HepG2 (cell line): Measurements from ENCODE around the gene NIT2. TPM values are rescaled to one million over a fixed set of nuclear protein-coding genes. Genes with fewer than 3 reads are reported as not detected.

Source experiments
- ATF7 ChIP-seq, 2 experiments: fragments of 450-650 bp in 1 of 2; sonication (generic) in 1 of 2; formaldehyde crosslinking in 1 of 2; IDR thresholded peaks; 2 replicates each; pipeline versions ENCODE4 v1.4.0 to v1.6.1; 2016 to 2020; ENCODE audit warnings: antibody characterized with exemption in 1 of 2, mild to moderate bottlenecking in 1 of 2, missing genetic modification reagents in 1 of 2
- HDAC2 ChIP-seq: sonication (generic); formaldehyde crosslinking; IDR thresholded peaks from 2 replicates; pipeline ENCODE4 v1.4.0; 2020; ENCODE audit warnings: missing genetic modification reagents
- JUNB ChIP-seq: sonication (generic); formaldehyde crosslinking; IDR thresholded peaks from 2 replicates; pipeline ENCODE4 v1.8.0; 2022; ENCODE audit warnings: missing genetic modification reagents, mild to moderate bottlenecking, borderline replicate concordance
- KMT2A ChIP-seq: sonication (generic); formaldehyde crosslinking; IDR thresholded peaks from 2 replicates; pipeline ENCODE4 v1.4.0; 2020; ENCODE audit warnings: missing genetic modification reagents
- MEIS1 ChIP-seq: sonication (generic); formaldehyde crosslinking; IDR thresholded peaks from 2 replicates; pipeline ENCODE4 v1.9.0; 2021; ENCODE audit warnings: mild to moderate bottlenecking, missing genetic modification reagents, moderate library complexity, borderline replicate concordance
- MIXL1 ChIP-seq: IDR thresholded peaks from 2 replicates; pipeline ENCODE4 v1.6.1; 2016
- PAX8 ChIP-seq: sonication (generic); formaldehyde crosslinking; IDR thresholded peaks from 2 replicates; pipeline ENCODE4 v1.8.0; 2022; ENCODE audit warnings: mild to moderate bottlenecking, missing genetic modification reagents, borderline replicate concordance
- SETDB1 ChIP-seq: sonication (generic); formaldehyde crosslinking; IDR thresholded peaks from 2 replicates; pipeline ENCODE4 v1.5.1; 2020; ENCODE audit warnings: missing genetic modification reagents, mild to moderate bottlenecking, borderline replicate concordance
- SSRP1 ChIP-seq: IDR thresholded peaks from 2 replicates; pipeline ENCODE4 v1.6.1; 2016; ENCODE audit warnings: control low read depth
- U2AF1 ChIP-seq: fragments of 200-400 bp; formaldehyde crosslinking; optimal IDR thresholded peaks from 2 replicates; pipeline ENCODE3; 2017; ENCODE audit warnings: mild to moderate bottlenecking, low read depth, low read length
- ZC3H4 ChIP-seq: sonication (generic); formaldehyde crosslinking; IDR thresholded peaks from 2 replicates; pipeline ENCODE4 v1.4.0; 2020; ENCODE audit warnings: missing genetic modification reagents, borderline replicate concordance
- ZFP36L2 ChIP-seq: sonication (generic); formaldehyde crosslinking; IDR thresholded peaks from 2 replicates; pipeline ENCODE4 v1.4.0; 2020; ENCODE audit warnings: missing genetic modification reagents
- ZKSCAN1 ChIP-seq: fragments of 150-350 bp; IDR thresholded peaks from 2 replicates; pipeline ENCODE4 v1.6.1; 2014; ENCODE audit warnings: low read length
- ZNF12 ChIP-seq: sonication (generic); formaldehyde crosslinking; IDR thresholded peaks from 2 replicates; pipeline ENCODE4 v1.5.0; 2020; ENCODE audit warnings: missing genetic modification reagents
- ZNF20 ChIP-seq: sonication (generic); formaldehyde crosslinking; IDR thresholded peaks from 2 replicates; pipeline ENCODE4 v1.4.0; 2020; ENCODE audit warnings: mild to moderate bottlenecking, moderate library complexity, missing genetic modification reagents
- ZNF460 ChIP-seq: sonication (generic); formaldehyde crosslinking; IDR thresholded peaks from 2 replicates; pipeline ENCODE4 v1.5.1; 2020; ENCODE audit warnings: missing genetic modification reagents, mild to moderate bottlenecking, borderline replicate concordance
- ZNF496 ChIP-seq: sonication (generic); formaldehyde crosslinking; IDR thresholded peaks from 2 replicates; pipeline ENCODE4 v1.8.1; 2023; ENCODE audit warnings: mild to moderate bottlenecking, moderate library complexity, missing genetic modification reagents; ENCODE audit not compliant: insufficient replicate concordance
- ZNF549 ChIP-seq: sonication (generic); formaldehyde crosslinking; IDR thresholded peaks from 2 replicates; pipeline ENCODE4 v1.5.0; 2020; ENCODE audit warnings: missing genetic modification reagents
- ZNF598 ChIP-seq: sonication (generic); formaldehyde crosslinking; IDR thresholded peaks from 2 replicates; pipeline ENCODE4 v1.5.1; 2020; ENCODE audit warnings: mild to moderate bottlenecking, missing genetic modification reagents, borderline replicate concordance
- ZNF776 ChIP-seq: sonication (generic); formaldehyde crosslinking; IDR thresholded peaks from 2 replicates; pipeline ENCODE4 v1.4.0; 2020; ENCODE audit warnings: mild to moderate bottlenecking, missing genetic modification reagents
- polyA plus RNA-seq, 8 experiments: library from polyadenylated mRNA; depleted of rRNA in 3 of 8; stranded (reverse) in 7 of 8; unstranded in 1 of 8; fragments of >200 nt; fragmentation: Illumina TruSeq in 4 of 8; extraction: Trizol in 4 of 8; gene quantifications; 2 replicates each; pipeline versions ENCODE4 v1.2.1 to v1.2.3, GENCODE V29; 2011 to 2016; ENCODE audit warnings: low read depth in 4 of 8, missing spikeins in 1 of 8, mixed read lengths in 1 of 8; ENCODE audit not compliant: insufficient read depth in 1 of 8
- total RNA-seq, 5 experiments: library from RNA; depleted of rRNA; stranded (reverse); fragments of >200 nt; fragmentation: Illumina TruSeq; extraction: Trizol; gene quantifications; 2 replicates each; pipeline ENCODE4 v1.2.3, GENCODE V29; 2016; ENCODE audit warnings: low read depth in 1 of 5
- TF ChIP-seq, protein P1 (sequence below): sonication (generic); formaldehyde crosslinking; IDR thresholded peaks from 2 replicates; pipeline ENCODE4 v1.5.0; 2020; ENCODE audit warnings: mild to moderate bottlenecking, missing genetic modification reagents, borderline replicate concordance
- TF ChIP-seq, protein P2 (sequence below): IDR thresholded peaks from 2 replicates; pipeline ENCODE4 v1.6.1; 2016; ENCODE audit warnings: mild to moderate bottlenecking, missing biosample characterization, missing genetic modification reagents
- TF ChIP-seq, protein P3 (sequence below): IDR thresholded peaks from 2 replicates; pipeline ENCODE4 v1.6.1; 2012; ENCODE audit warnings: low read depth, low read length, improper control_type of control experiment
- TF ChIP-seq, protein P4 (sequence below): sonication (generic); formaldehyde crosslinking; IDR thresholded peaks from 2 replicates; pipeline ENCODE4 v1.8.1; 2023; ENCODE audit warnings: mild to moderate bottlenecking, missing genetic modification reagents

The NIT2 gene
- total and polyA plus RNA-seq, 2 of the 13 experiments (the other 11 are each of a cell fraction or from before 2014, with no cell fraction given), result 43.4 to 49.1 TPM

DNA sequence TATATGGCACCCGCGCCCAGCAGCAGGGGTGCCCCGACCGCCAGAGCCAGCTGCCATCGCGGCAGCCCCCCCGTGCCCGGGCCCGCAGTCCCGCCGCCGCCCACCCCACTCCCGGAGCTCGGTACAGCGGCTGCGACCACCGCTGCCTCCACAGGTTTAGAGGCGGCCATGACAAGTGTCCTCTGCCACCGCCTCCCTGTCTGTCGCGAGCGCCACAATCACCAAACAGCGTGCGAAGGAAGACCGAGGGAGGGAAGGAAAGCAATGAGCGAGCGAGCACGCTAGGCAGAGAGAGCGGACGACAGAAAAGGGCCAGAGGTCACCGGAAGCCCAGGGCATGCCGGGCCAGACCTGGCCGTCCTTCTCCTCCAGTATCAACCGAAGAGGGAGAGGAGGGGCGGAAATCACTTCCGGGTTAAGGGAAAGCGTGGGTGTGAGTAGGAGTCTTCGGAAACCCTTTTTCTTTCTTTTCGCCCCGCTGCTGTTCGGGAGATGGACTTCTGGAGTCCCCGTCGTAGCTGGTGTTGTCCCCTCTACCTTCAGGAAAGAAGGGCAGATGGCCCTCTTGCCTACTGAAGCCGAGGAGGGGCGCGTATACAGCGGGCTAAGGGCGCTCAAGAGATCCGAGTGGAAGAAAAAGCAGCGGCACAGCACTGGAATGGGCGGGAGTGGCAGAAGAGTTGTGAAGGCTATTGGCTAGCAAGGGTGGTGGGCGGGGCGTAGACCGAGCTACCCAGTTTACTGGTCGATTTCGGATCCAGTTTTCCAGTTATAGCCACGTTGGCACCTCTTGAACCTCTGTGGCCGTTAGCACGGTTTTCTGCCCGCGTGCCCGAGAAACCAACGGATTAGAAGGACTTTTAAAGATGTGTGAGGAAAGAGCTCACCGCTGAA, 66.5 kb downstream of the NIT2 start, which contains the start of the genes LNP1 and TOMM70 (continued):
- TF ChIP-seq, protein P1, sequence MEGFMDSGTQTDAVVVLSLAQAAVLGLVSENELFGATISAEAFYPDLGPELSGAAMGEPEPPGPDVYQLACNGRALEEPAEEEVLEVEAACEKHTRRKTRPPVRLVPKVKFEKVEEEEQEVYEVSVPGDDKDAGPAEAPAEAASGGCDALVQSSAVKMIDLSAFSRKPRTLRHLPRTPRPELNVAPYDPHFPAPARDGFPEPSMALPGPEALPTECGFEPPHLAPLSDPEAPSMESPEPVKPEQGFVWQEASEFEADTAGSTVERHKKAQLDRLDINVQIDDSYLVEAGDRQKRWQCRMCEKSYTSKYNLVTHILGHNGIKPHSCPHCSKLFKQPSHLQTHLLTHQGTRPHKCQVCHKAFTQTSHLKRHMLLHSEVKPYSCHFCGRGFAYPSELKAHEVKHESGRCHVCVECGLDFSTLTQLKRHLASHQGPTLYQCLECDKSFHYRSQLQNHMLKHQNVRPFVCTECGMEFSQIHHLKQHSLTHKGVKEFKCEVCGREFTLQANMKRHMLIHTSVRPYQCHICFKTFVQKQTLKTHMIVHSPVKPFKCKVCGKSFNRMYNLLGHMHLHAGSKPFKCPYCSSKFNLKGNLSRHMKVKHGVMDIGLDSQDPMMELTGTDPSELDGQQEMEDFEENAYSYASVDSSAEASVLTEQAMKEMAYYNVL (CRISPR knock-in tag), result peak; percentile 85
- TF ChIP-seq MEIS1 (no peak), ATF7 (IDR thresholded peaks at IDR 0.05) (no peak), ATF7 (CRISPR knock-in tag; IDR thresholded peaks at IDR 0.05) (peak; percentile 63; the same call in 1 of the 2 replicates), MIXL1 (CRISPR knock-in tag) (peak; percentile 42), HDAC2 (peak; percentile 36), ZNF20 (CRISPR knock-in tag) (no peak), ZC3H4 (CRISPR knock-in tag) (no peak), PAX8 (CRISPR knock-in tag) (0 out of 2 replicates have a peak, but pooled peaks have one; percentile 53), KMT2A (peak; percentile 96), SETDB1 (CRISPR knock-in tag) (no peak), ZNF460 (no peak), ZNF496 (no peak), ZKSCAN1 (no peak), ZNF12 (CRISPR knock-in tag) (0 out of 2 replicates have a peak, but pooled peaks have one; percentile 25), U2AF1 (peak; percentile 83), ZFP36L2 (no peak), ZNF549 (no peak), ZNF598 (no peak), ZNF776 (CRISPR knock-in tag) (peak; percentile 46; the same call in 1 of the 2 replicates), SSRP1 (no peak), JUNB (no peak)
- TF ChIP-seq, protein P2, sequence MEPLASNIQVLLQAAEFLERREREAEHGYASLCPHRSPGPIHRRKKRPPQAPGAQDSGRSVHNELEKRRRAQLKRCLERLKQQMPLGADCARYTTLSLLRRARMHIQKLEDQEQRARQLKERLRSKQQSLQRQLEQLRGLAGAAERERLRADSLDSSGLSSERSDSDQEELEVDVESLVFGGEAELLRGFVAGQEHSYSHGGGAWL, result no peak
- TF ChIP-seq, protein P3, sequence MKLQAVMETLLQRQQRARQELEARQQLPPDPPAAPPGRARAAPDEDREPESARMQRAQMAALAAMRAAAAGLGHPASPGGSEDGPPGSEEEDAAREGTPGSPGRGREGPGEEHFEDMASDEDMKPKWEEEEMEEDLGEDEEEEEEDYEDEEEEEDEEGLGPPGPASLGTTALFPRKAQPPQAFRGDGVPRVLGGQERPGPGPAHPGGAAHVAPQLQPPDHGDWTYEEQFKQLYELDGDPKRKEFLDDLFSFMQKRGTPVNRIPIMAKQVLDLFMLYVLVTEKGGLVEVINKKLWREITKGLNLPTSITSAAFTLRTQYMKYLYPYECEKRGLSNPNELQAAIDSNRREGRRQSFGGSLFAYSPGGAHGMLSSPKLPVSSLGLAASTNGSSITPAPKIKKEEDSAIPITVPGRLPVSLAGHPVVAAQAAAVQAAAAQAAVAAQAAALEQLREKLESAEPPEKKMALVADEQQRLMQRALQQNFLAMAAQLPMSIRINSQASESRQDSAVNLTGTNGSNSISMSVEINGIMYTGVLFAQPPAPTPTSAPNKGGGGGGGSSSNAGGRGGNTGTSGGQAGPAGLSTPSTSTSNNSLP, result 0 out of 2 replicates have a peak, but pooled peaks have one; percentile 19
- TF ChIP-seq, protein P4, sequence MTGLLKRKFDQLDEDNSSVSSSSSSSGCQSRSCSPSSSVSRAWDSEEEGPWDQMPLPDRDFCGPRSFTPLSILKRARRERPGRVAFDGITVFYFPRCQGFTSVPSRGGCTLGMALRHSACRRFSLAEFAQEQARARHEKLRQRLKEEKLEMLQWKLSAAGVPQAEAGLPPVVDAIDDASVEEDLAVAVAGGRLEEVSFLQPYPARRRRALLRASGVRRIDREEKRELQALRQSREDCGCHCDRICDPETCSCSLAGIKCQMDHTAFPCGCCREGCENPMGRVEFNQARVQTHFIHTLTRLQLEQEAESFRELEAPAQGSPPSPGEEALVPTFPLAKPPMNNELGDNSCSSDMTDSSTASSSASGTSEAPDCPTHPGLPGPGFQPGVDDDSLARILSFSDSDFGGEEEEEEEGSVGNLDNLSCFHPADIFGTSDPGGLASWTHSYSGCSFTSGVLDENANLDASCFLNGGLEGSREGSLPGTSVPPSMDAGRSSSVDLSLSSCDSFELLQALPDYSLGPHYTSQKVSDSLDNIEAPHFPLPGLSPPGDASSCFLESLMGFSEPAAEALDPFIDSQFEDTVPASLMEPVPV (CRISPR knock-in tag), result peak; percentile 62
